Vagina (tissue), 2 donors: Measurements from ENCODE around the gene EIF4G2. TPM values are rescaled to one million over a fixed set of nuclear protein-coding genes. Genes with fewer than 3 reads are reported as not detected.

Experiments used
- DNase-seq, 2 donors: peaks; one replicate each; pipeline ENCODE4 v3.0.0-alpha.2; 2017; ENCODE audit errors: extremely low spot score in 2 of 2
- H3K27ac ChIP-seq: fragments of 200-600 bp; sonication (generic); one replicate; pipeline ENCODE4 v1.5.1; 2019
- H3K27me3 ChIP-seq: fragments of 200-600 bp; sonication (generic); one replicate; pipeline ENCODE4 v1.5.1; 2019
- H3K36me3 ChIP-seq, 2 donors: fragments of 200-600 bp; sonication (generic); one replicate each; pipeline ENCODE4 v1.5.1; 2017 to 2019
- H3K4me1 ChIP-seq: fragments of 200-600 bp; sonication (generic); one replicate; pipeline ENCODE4 v1.5.1; 2019
- H3K4me3 ChIP-seq, 2 donors: fragments of 200-600 bp; sonication (generic); 1 replicate in 1 of 2; 2 replicates in 1 of 2; pipeline ENCODE4 v1.5.1; 2016 to 2019
- H3K9me3 ChIP-seq: fragments of 200-600 bp; sonication (generic); one replicate; pipeline ENCODE4 v1.5.1; 2019
- POLR2A ChIP-seq, 2 donors: fragments of 450-650 bp; IDR thresholded peaks; one replicate each; pipeline ENCODE4 v1.6.1; 2017; ENCODE audit warnings: antibody characterized with exemption in 2 of 2, mild to moderate bottlenecking in 2 of 2, moderate library complexity in 2 of 2
- POLR2AphosphoS5 ChIP-seq, 2 donors: sonication (generic); formaldehyde crosslinking; IDR thresholded peaks; one replicate each; pipeline ENCODE4 v1.9.0; 2017; ENCODE audit warnings: antibody characterized with exemption in 2 of 2, mild to moderate bottlenecking in 2 of 2, low read depth in 1 of 2; ENCODE audit not compliant: insufficient read depth in 1 of 2
- intact Hi-C: fragments of 100-400 bp; cut with DNase I; formaldehyde crosslinking; loops from one replicate; pipeline ENCODE4 v1.15.1; 2023
- small RNA-seq: library from RNA; depleted of rRNA; stranded (forward); fragments of <200 nt; gene quantifications from one replicate; pipeline ENCODE3, GENCODE V24; 2016
- total RNA-seq: library from RNA; depleted of rRNA; stranded (reverse); fragments of >200 nt; gene quantifications from one replicate; pipeline ENCODE4 v1.2.3, GENCODE V29; 2016
- TF ChIP-seq, protein P1 (sequence below), 3 experiments: fragments of 450-650 bp in 2 of 3; fragments of 200-600 bp in 1 of 3; sonication (generic) in 1 of 3; IDR thresholded peaks; one replicate each; pipeline ENCODE4 v1.5.1; 2017 to 2019; ENCODE audit warnings: antibody characterized with exemption in 3 of 3, mild to moderate bottlenecking in 2 of 3, moderate library complexity in 2 of 3

The EIF4G2 gene
- total RNA-seq, 1 donor from 2014 or later = 368 TPM

DNA sequence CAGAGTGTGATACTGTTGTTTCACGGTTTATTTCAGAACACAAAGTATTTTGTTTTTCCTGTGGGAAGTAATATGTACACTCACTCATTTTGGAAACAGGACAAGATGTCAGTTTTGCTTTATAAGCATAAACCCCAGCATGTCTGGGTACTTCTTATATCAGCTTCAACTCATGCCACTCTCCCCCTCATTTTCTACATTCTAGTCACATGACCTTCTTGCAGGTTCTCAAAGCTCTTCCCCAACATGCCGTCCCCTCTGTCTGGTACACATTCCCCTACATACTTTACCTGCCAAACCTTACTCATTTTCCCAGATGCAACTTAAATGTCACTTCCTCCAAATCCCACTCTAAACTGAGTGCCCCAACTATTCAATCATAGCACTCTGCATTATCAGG is 59.2 kb downstream of the EIF4G2 start:
- no peaks in the 10 kb centered on the region for H3K27me3 ChIP-seq
- intact Hi-C loops = no loop called here
- H3K36me3 ChIP-seq = peaks cover 0 to 11% of the 10 kb centered on the region in 2 donors
- TF ChIP-seq POLR2AphosphoS5 (IDR thresholded peaks at IDR 0.05; ENCODE audit: insufficient read depth in 1 of 2, low read depth in 1 of 2) = no peak
- TF ChIP-seq POLR2A (IDR thresholded peaks at IDR 0.05) = no peak
- TF ChIP-seq, protein P1, sequence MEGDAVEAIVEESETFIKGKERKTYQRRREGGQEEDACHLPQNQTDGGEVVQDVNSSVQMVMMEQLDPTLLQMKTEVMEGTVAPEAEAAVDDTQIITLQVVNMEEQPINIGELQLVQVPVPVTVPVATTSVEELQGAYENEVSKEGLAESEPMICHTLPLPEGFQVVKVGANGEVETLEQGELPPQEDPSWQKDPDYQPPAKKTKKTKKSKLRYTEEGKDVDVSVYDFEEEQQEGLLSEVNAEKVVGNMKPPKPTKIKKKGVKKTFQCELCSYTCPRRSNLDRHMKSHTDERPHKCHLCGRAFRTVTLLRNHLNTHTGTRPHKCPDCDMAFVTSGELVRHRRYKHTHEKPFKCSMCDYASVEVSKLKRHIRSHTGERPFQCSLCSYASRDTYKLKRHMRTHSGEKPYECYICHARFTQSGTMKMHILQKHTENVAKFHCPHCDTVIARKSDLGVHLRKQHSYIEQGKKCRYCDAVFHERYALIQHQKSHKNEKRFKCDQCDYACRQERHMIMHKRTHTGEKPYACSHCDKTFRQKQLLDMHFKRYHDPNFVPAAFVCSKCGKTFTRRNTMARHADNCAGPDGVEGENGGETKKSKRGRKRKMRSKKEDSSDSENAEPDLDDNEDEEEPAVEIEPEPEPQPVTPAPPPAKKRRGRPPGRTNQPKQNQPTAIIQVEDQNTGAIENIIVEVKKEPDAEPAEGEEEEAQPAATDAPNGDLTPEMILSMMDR (IDR thresholded peaks at IDR 0.05) = no peak
- H3K27ac ChIP-seq = no peak overlapping the region
- no peaks in the 10 kb centered on the region for H3K9me3 ChIP-seq
- H3K4me3 ChIP-seq = no peak overlapping the region
- peaks cover 14% of the 10 kb centered on the region for H3K4me1 ChIP-seq
- no peak for DNase-seq

DNA sequence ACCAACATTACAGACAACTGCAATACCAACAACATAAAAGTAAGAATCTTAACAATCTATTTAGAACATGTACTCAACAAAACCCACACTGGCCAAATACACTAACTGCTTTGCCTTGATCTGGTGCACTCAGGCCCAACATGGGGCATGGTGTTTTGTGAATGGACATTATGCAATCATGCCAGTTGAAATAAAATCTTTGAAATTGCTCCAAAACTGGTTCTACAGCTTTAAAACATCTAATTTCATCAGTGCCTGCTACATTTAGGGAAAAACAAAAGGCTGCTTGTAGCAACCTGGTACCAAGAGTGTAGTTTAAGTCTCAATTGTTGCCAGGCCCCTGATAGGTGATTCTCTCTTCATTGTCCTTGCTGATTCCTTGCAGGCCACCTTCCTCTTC is 61.0 kb downstream of the EIF4G2 start:
- no peaks in the 10 kb centered on the region for H3K36me3 ChIP-seq
- TF ChIP-seq, protein P1 (IDR thresholded peaks at IDR 0.05) = no peak
- TF ChIP-seq POLR2A (IDR thresholded peaks at IDR 0.05) = no peak
- TF ChIP-seq POLR2AphosphoS5 (IDR thresholded peaks at IDR 0.05; ENCODE audit: insufficient read depth in 1 of 2, low read depth in 1 of 2) = no peak
- DNase-seq = no peak
- H3K4me1 ChIP-seq = peaks cover 24% of the 10 kb centered on the region
- no peak overlapping the region for H3K27ac ChIP-seq
- no peaks in the 10 kb centered on the region for H3K9me3 ChIP-seq
- intact Hi-C loops = no loop called here
- no peak overlapping the region for H3K4me3 ChIP-seq
- H3K27me3 ChIP-seq = no peaks in the 10 kb centered on the region

Small RNAs within 50 kb of the gene (small RNA-seq; reads per million reads assigned to genes)
- not detected for gene SNORD97

Other genes with a start within 250 kb of the EIF4G2 start
- gene LYVE1, start 240.3 kb downstream of the EIF4G2 start, total RNA-seq = 62.9 TPM
- gene IRAG1, start 115.2 kb downstream of the EIF4G2 start, total RNA-seq = 18.2 TPM
- gene CTR9, start 57.7 kb downstream of the EIF4G2 start, total RNA-seq = 20.6 TPM
- 40.8 TPM for gene ZBED5, start 49.1 kb upstream of the EIF4G2 start, total RNA-seq